SK-N-SH (cell line): ENCODE data around the gene RAB11FIP5. TPM values are rescaled to one million over a fixed set of nuclear protein-coding genes. Genes with fewer than 3 reads are reported as not detected.

ENCODE experiments used
- CTCF ChIA-PET: fragments of 300-600, 350-600 bp; formaldehyde crosslinking; extraction: SDS; loops from one replicate; lab custom pipeline; 2021; lab: Yijun Ruan, JAX
- POLR2A ChIA-PET: fragments of 350-600 bp; sonication (Branson Sonifier 250); formaldehyde crosslinking; extraction: SDS; loops from one replicate; lab custom pipeline; 2020; ENCODE audit warnings: antibody characterized with exemption, inconsistent platforms; lab: Yijun Ruan, JAX
- DNase-seq: peaks from one replicate; pipeline ENCODE4 v3.0.0; 2012
- H2AFZ ChIP-seq: fragments of 200-600 bp; sonication (generic); 2 replicates; pipeline ENCODE4 v1.8.1; 2016; ENCODE audit warnings: antibody characterized with exemption, mild to moderate bottlenecking, low read depth
- H3F3A ChIP-seq: fragments of 200-600 bp; sonication (generic); replicated peaks from 2 replicates; pipeline ENCODE3; 2016; ENCODE audit warnings: antibody characterized with exemption, mild to moderate bottlenecking; ENCODE audit not compliant: insufficient read depth
- H3K27ac ChIP-seq, 2 experiments: fragments of 200-500 bp in 1 of 2; fragments of 200-600 bp in 1 of 2; sonication (Bioruptor generic) in 1 of 2; sonication (generic), shearing (Covaris generic) in 1 of 2; 2 replicates each; pipeline versions ENCODE4 v1.5.1 to v1.6.1; 2014 to 2016; ENCODE audit warnings: low read depth in 2 of 2, inconsistent platforms in 1 of 2, low read length in 1 of 2, mild to moderate bottlenecking in 1 of 2, mixed read lengths in 1 of 2
- H3K27me3 ChIP-seq: fragments of 200-600 bp; sonication (generic), shearing (Covaris generic); 2 replicates; pipeline ENCODE4 v1.6.1; 2016; ENCODE audit warnings: mixed run types; ENCODE audit not compliant: insufficient read depth
- H3K36me3 ChIP-seq, 2 experiments: fragments of 200-500 bp in 1 of 2; fragments of 200-600 bp in 1 of 2; sonication (Bioruptor generic) in 1 of 2; sonication (generic) in 1 of 2; replicated peaks in 1 of 2; 2 replicates each; pipeline versions ENCODE3 to v1.5.1; 2014 to 2016; ENCODE audit warnings: low read length in 1 of 2, mild to moderate bottlenecking in 1 of 2; ENCODE audit not compliant: insufficient read depth in 2 of 2, control insufficient read depth in 1 of 2
- H3K4me1 ChIP-seq, 2 experiments: fragments of 200-500 bp in 1 of 2; fragments of 200-600 bp in 1 of 2; sonication (Bioruptor generic) in 1 of 2; sonication (generic), shearing (Covaris generic) in 1 of 2; 2 replicates each; pipeline versions ENCODE4 v1.5.1 to v1.6.1; 2014 to 2016; ENCODE audit warnings: low read depth in 1 of 2, low read length in 1 of 2, mixed run types in 1 of 2; ENCODE audit not compliant: insufficient read depth in 2 of 2, control insufficient read depth in 1 of 2
- H3K4me2 ChIP-seq: fragments of 200-600 bp; sonication (generic), shearing (Covaris generic); 2 replicates; pipeline ENCODE4 v1.6.1; 2017; ENCODE audit warnings: mixed run types
- H3K4me3 ChIP-seq, 2 experiments: fragments of 200-500 bp in 1 of 2; fragments of 200-600 bp in 1 of 2; sonication (Bioruptor generic) in 1 of 2; sonication (generic), shearing (Covaris generic) in 1 of 2; 2 replicates each; pipeline versions ENCODE4 v1.5.1 to v1.8.1; 2014 to 2016; ENCODE audit warnings: low read depth in 2 of 2, inconsistent platforms in 1 of 2, low read length in 1 of 2, mild to moderate bottlenecking in 1 of 2, mixed read lengths in 1 of 2, moderate library complexity in 1 of 2
- H3K79me2 ChIP-seq: fragments of 200-600 bp; sonication (generic); 2 replicates; pipeline ENCODE4 v1.8.1; 2017; ENCODE audit warnings: mild to moderate bottlenecking; ENCODE audit not compliant: insufficient read depth
- H3K9ac ChIP-seq: fragments of 200-600 bp; sonication (generic); 2 replicates; pipeline ENCODE4 v1.6.1; 2017; ENCODE audit warnings: mixed run types
- H3K9me2 ChIP-seq: fragments of 200-600 bp; sonication (generic); 2 replicates; pipeline ENCODE4 v1.6.1; 2017; ENCODE audit warnings: mixed run types
- H3K9me3 ChIP-seq: fragments of 200-600 bp; sonication (generic); 2 replicates; pipeline ENCODE4 v1.6.1; 2017; ENCODE audit warnings: mixed run types, mild to moderate bottlenecking, moderate library complexity
- H4K20me1 ChIP-seq: fragments of 200-600 bp; sonication (generic); 2 replicates; pipeline ENCODE4 v1.6.1; 2017; ENCODE audit warnings: mild to moderate bottlenecking, mixed run types; ENCODE audit not compliant: insufficient read depth
- CHD2 ChIP-seq: fragments of 150-350 bp; IDR thresholded peaks from 2 replicates; pipeline ENCODE4 v1.6.1; 2018; ENCODE audit warnings: low read length; ENCODE audit not compliant: partially characterized antibody
- CTCF ChIP-seq: fragments of 200-600 bp; sonication (generic); IDR thresholded peaks from 2 replicates; pipeline ENCODE4 v1.6.1; 2017; ENCODE audit warnings: antibody characterized with exemption, mild to moderate bottlenecking, moderate library complexity
- ELF1 ChIP-seq: IDR thresholded peaks from 2 replicates; pipeline ENCODE4 v1.4.0; 2012
- EP300 ChIP-seq, 2 experiments: IDR thresholded peaks; 2 replicates each; pipeline versions ENCODE4 v1.4.0 to v1.6.1; 2012; ENCODE audit warnings: borderline replicate concordance in 1 of 2, low read depth in 1 of 2, low read length in 1 of 2
- EZH2phosphoT487 ChIP-seq: fragments of 200-600 bp; sonication (generic); IDR thresholded peaks from 2 replicates; pipeline ENCODE4 v1.6.1; 2017; ENCODE audit warnings: low read depth, mixed run types, mild to moderate bottlenecking, antibody characterized with exemption, moderate library complexity, borderline replicate concordance
- FOSL2 ChIP-seq: IDR thresholded peaks from 2 replicates; pipeline ENCODE4 v1.4.0; 2012; ENCODE audit warnings: low read depth, mild to moderate bottlenecking, moderate library complexity, borderline replicate concordance
- FOXJ3 ChIP-seq: sonication (generic); formaldehyde crosslinking; IDR thresholded peaks from 2 replicates; pipeline ENCODE4 v1.5.1; 2020; ENCODE audit warnings: mild to moderate bottlenecking, missing genetic modification reagents
- GATA2 ChIP-seq: sonication (generic); formaldehyde crosslinking; IDR thresholded peaks from 2 replicates; pipeline ENCODE4 v1.5.0; 2020; ENCODE audit warnings: mild to moderate bottlenecking, missing genetic modification reagents
- MXI1 ChIP-seq: IDR thresholded peaks from 2 replicates; pipeline ENCODE4 v1.6.1; 2012; ENCODE audit warnings: mild to moderate bottlenecking, low read depth, low read length, improper control_type of control experiment
- NFIC ChIP-seq: IDR thresholded peaks from 2 replicates; pipeline ENCODE4 v1.4.0; 2012; ENCODE audit warnings: borderline replicate concordance
- NRF1 ChIP-seq: IDR thresholded peaks from 2 replicates; pipeline ENCODE4 v1.6.1; 2012; ENCODE audit warnings: low read depth, mild to moderate bottlenecking, low read length
- RCOR1 ChIP-seq: fragments of 150-350 bp; IDR thresholded peaks from 2 replicates; pipeline ENCODE4 v1.6.1; 2017; ENCODE audit warnings: antibody characterized with exemption, low read length
- RFX5 ChIP-seq: IDR thresholded peaks from 2 replicates; pipeline ENCODE4 v1.6.1; 2012; ENCODE audit warnings: mild to moderate bottlenecking, improper control_type of control experiment, low read length
- SMC3 ChIP-seq: IDR thresholded peaks from 2 replicates; pipeline ENCODE4 v1.6.1; 2012; ENCODE audit warnings: low read depth, low read length, improper control_type of control experiment
- TCF12 ChIP-seq: IDR thresholded peaks from 2 replicates; pipeline ENCODE4 v1.4.0; 2012
- TEAD4 ChIP-seq: IDR thresholded peaks from 2 replicates; pipeline ENCODE4 v1.4.0; 2012; ENCODE audit warnings: mild to moderate bottlenecking, borderline replicate concordance; ENCODE audit not compliant: insufficient read depth
- YY1 ChIP-seq: IDR thresholded peaks from 2 replicates; pipeline ENCODE4 v1.4.0; 2012; ENCODE audit warnings: low read depth, mild to moderate bottlenecking
- WGBS: methylation state at CpG from one replicate; pipeline ENCODE4 v1.1.6; 2017; ENCODE audit warnings: low lambda C conversion rate; 5-methylcytosine and 5-hydroxymethylcytosine counted together
- polyA plus RNA-seq, 3 experiments: library from polyadenylated mRNA; depleted of rRNA; stranded (reverse); fragments of >200 nt; gene quantifications; 2 replicates each; pipeline ENCODE4 v1.2.3, GENCODE V29; 2012
- TF ChIP-seq, protein P1 (sequence below): IDR thresholded peaks from 2 replicates; pipeline ENCODE4 v1.6.1; 2012; ENCODE audit warnings: mild to moderate bottlenecking, low read depth, low read length, moderate library complexity
- TF ChIP-seq, protein P2 (sequence below): IDR thresholded peaks from 2 replicates; pipeline ENCODE4 v1.4.0; 2012; ENCODE audit warnings: low read depth, borderline replicate concordance
- TF ChIP-seq, protein P3 (sequence below): fragments of 150-350 bp; IDR thresholded peaks from 2 replicates; pipeline ENCODE4 v1.6.1; 2016; ENCODE audit warnings: mild to moderate bottlenecking, low read depth, low read length

RAB11FIP5 gene
- polyA plus RNA-seq, 1 of the 3 experiments (the other 2 are of a cell fraction), result 17.1 TPM

GRCh38 chr2:73142937-73143336 is 30.2 kb upstream of the RAB11FIP5 start:
- no peaks in the 10 kb centered on the region for H4K20me1 ChIP-seq
- no peak overlapping the region for H3K27ac ChIP-seq
- no peaks in the 10 kb centered on the region for H3K4me1 ChIP-seq
- POLR2A ChIA-PET, result no interaction called here
- WGBS, result 51% methylated on average over 2 of the region's 2 CpGs
- peaks cover 3% of the 10 kb centered on the region for H3F3A ChIP-seq
- H3K4me3 ChIP-seq, result no peak overlapping the region
- no peaks in the 10 kb centered on the region for H3K27me3 ChIP-seq
- H3K4me2 ChIP-seq, result no peak overlapping the region
- no peak for DNase-seq
- TF ChIP-seq TEAD4, result no peak
- no peak for TF ChIP-seq CHD2
- TF ChIP-seq, protein P1, sequence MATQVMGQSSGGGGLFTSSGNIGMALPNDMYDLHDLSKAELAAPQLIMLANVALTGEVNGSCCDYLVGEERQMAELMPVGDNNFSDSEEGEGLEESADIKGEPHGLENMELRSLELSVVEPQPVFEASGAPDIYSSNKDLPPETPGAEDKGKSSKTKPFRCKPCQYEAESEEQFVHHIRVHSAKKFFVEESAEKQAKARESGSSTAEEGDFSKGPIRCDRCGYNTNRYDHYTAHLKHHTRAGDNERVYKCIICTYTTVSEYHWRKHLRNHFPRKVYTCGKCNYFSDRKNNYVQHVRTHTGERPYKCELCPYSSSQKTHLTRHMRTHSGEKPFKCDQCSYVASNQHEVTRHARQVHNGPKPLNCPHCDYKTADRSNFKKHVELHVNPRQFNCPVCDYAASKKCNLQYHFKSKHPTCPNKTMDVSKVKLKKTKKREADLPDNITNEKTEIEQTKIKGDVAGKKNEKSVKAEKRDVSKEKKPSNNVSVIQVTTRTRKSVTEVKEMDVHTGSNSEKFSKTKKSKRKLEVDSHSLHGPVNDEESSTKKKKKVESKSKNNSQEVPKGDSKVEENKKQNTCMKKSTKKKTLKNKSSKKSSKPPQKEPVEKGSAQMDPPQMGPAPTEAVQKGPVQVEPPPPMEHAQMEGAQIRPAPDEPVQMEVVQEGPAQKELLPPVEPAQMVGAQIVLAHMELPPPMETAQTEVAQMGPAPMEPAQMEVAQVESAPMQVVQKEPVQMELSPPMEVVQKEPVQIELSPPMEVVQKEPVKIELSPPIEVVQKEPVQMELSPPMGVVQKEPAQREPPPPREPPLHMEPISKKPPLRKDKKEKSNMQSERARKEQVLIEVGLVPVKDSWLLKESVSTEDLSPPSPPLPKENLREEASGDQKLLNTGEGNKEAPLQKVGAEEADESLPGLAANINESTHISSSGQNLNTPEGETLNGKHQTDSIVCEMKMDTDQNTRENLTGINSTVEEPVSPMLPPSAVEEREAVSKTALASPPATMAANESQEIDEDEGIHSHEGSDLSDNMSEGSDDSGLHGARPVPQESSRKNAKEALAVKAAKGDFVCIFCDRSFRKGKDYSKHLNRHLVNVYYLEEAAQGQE, result no peak
- TF ChIP-seq, protein P2, sequence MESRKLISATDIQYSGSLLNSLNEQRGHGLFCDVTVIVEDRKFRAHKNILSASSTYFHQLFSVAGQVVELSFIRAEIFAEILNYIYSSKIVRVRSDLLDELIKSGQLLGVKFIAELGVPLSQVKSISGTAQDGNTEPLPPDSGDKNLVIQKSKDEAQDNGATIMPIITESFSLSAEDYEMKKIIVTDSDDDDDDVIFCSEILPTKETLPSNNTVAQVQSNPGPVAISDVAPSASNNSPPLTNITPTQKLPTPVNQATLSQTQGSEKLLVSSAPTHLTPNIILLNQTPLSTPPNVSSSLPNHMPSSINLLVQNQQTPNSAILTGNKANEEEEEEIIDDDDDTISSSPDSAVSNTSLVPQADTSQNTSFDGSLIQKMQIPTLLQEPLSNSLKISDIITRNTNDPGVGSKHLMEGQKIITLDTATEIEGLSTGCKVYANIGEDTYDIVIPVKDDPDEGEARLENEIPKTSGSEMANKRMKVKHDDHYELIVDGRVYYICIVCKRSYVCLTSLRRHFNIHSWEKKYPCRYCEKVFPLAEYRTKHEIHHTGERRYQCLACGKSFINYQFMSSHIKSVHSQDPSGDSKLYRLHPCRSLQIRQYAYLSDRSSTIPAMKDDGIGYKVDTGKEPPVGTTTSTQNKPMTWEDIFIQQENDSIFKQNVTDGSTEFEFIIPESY, result no peak
- TF ChIP-seq NRF1, result no peak
- TF ChIP-seq GATA2 (CRISPR knock-in tag), result no peak
- no peak for TF ChIP-seq RCOR1
- no peak for TF ChIP-seq CTCF
- no peak for TF ChIP-seq FOSL2
- TF ChIP-seq TCF12, result no peak
- TF ChIP-seq RFX5, result no peak
- no peak for TF ChIP-seq SMC3
- TF ChIP-seq NFIC, result no peak
- no peak for TF ChIP-seq EP300 (IDR thresholded peaks at IDR 0.05; ENCODE audit: borderline replicate concordance in 1 of 2, low read depth in 1 of 2, low read length in 1 of 2)
- TF ChIP-seq FOXJ3, result no peak
- no peak for TF ChIP-seq MXI1
- no peak for TF ChIP-seq YY1
- TF ChIP-seq, protein P3, sequence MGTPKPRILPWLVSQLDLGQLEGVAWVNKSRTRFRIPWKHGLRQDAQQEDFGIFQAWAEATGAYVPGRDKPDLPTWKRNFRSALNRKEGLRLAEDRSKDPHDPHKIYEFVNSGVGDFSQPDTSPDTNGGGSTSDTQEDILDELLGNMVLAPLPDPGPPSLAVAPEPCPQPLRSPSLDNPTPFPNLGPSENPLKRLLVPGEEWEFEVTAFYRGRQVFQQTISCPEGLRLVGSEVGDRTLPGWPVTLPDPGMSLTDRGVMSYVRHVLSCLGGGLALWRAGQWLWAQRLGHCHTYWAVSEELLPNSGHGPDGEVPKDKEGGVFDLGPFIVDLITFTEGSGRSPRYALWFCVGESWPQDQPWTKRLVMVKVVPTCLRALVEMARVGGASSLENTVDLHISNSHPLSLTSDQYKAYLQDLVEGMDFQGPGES, result no peak
- TF ChIP-seq EZH2phosphoT487, result no peak
- TF ChIP-seq ELF1, result no peak
- no peak overlapping the region for H3K9ac ChIP-seq
- CTCF ChIA-PET, result interaction anchor here (3.2 kb wide), 1 partner anchor 13 kb away, joined by 16 read pairs; no protein-coding TSS in a partner anchor
- no peak overlapping the region for H2AFZ ChIP-seq
- no peaks in the 10 kb centered on the region for H3K79me2 ChIP-seq
- 0 out of 2 replicates have a peak, but pooled peaks cover 3% of the 10 kb centered on the region for H3K9me3 ChIP-seq
- no peaks in the 10 kb centered on the region for H3K9me2 ChIP-seq
- no peaks in the 10 kb centered on the region for H3K36me3 ChIP-seq
